WI38 (cell line): ENCODE results near the gene CFAP92.

Experiments
- H3K4me3 ChIP-seq: 2 replicates; pipeline ENCODE4 v1.5.1; 2011; ENCODE audit warnings: low read depth, mild to moderate bottlenecking, control low read depth, low read length
- CTCF ChIP-seq: IDR thresholded peaks from 2 replicates; pipeline ENCODE4 v1.5.1; 2012; ENCODE audit warnings: low read depth, mild to moderate bottlenecking, control low read depth, low read length

Gene CFAP92

GRCh38 chr3:128994581-128995546, 988 bp upstream of the CFAP92 start:
- H3K4me3 ChIP-seq: no peak overlapping the region

GRCh38 chr3:128994173-128994512, 267 bp upstream of the CFAP92 start:
- H3K4me3 ChIP-seq: no peak overlapping the region
- TF ChIP-seq CTCF: no peak

More at GRCh38 chr3:128994581-128995546, 988 bp upstream of the CFAP92 start:
- TF ChIP-seq CTCF: no peak

- TF ChIP-seq CTCF: no peak
- no peak overlapping the region for H3K4me3 ChIP-seq
Measured at GRCh38 chr3:128992926-128993460, 883 bp downstream of the CFAP92 start.

- TF ChIP-seq CTCF: no peak
- H3K4me3 ChIP-seq: no peak overlapping the region
Measured at GRCh38 chr3:128991355-128991895, 2.5 kb downstream of the CFAP92 start.

GRCh38 chr3:128988286-128988685, 5.6 kb downstream of the CFAP92 start:
- no peak for TF ChIP-seq CTCF
- no peak overlapping the region for H3K4me3 ChIP-seq

- H3K4me3 ChIP-seq: no peak overlapping the region
- TF ChIP-seq CTCF: no peak
Measured at GRCh38 chr3:128987302-128988100, 6.4 kb downstream of the CFAP92 start.
